Activated B cell treated with CpG ODN at 0.5 μM for 24 hours (primary cell): Measurements from ENCODE around the gene SLC24A4. TPM values are rescaled to one million over a fixed set of nuclear protein-coding genes. Genes with fewer than 3 reads are reported as not detected.

ENCODE experiments used
- ATAC-seq: fragments of 200-7000 bp; cut with Tn5 transposase; one replicate; pipeline ENCODE4 v1.10.0; 2021; ENCODE audit warnings: low read depth, mild to moderate bottlenecking, moderate library complexity
- CTCF ChIA-PET: fragments of 350-600 bp; sonication (Branson Sonifier 250); formaldehyde crosslinking; loops from one replicate; lab custom pipeline; 2021; ENCODE audit warnings: antibody characterized with exemption; lab: Charles Lee
- POLR2A ChIA-PET: fragments of 350-600 bp; sonication (Branson Sonifier 250); formaldehyde crosslinking; loops from one replicate; lab custom pipeline; 2021; ENCODE audit warnings: antibody characterized with exemption; lab: Charles Lee
- DNase-seq: peaks from one replicate; pipeline ENCODE4 v3.0.0; 2022
- H3K27ac Mint-ChIP-seq: one replicate; pipeline ENCODE4 v1.8.0; 2020; ENCODE audit warnings: mixed read lengths
- H3K27me3 Mint-ChIP-seq: one replicate; pipeline ENCODE4 v1.8.0; 2021; ENCODE audit warnings: mixed read lengths
- H3K36me3 Mint-ChIP-seq: one replicate; pipeline ENCODE4 v1.8.0; 2021; ENCODE audit warnings: low read depth, mixed read lengths
- H3K4me1 Mint-ChIP-seq: one replicate; pipeline ENCODE4 v1.8.0; 2021; ENCODE audit warnings: mixed read lengths
- H3K4me3 Mint-ChIP-seq: one replicate; pipeline ENCODE4 v1.8.0; 2020; ENCODE audit warnings: mild to moderate bottlenecking, mixed read lengths
- H3K9me3 Mint-ChIP-seq: one replicate; pipeline ENCODE4 v1.8.0; 2020; ENCODE audit warnings: mixed read lengths
- CTCF ChIP-seq: fragments of 200-600 bp; IDR thresholded peaks from one replicate; pipeline ENCODE4 v1.8.0; 2022; ENCODE audit warnings: antibody characterized with exemption, mild to moderate bottlenecking
- intact Hi-C: fragments of 100-400 bp; cut with micrococcal nuclease; formaldehyde crosslinking; loops from one replicate; pipeline ENCODE4 v1.15.1; 2024
- total RNA-seq: library from RNA; stranded (reverse); gene quantifications from 2 replicates; pipeline ENCODE4 v1.2.3, GENCODE V29; 2022

SLC24A4 gene
- total RNA-seq, 1 donor from 2014 or later = 0.09 TPM

GRCh38 chr14:92440345-92441003, 117.5 kb downstream of the SLC24A4 start:
- Mint-ChIP-seq H3K4me3 (no peak overlapping the region), H3K36me3 (no peaks in the 10 kb centered on the region), H3K4me1 (peaks cover 44% of the 10 kb centered on the region), H3K9me3 (peaks cover 3% of the 10 kb centered on the region), H3K27me3 (no peaks in the 10 kb centered on the region), H3K27ac (peak overlapping the region; percentile 21)
- CTCF ChIA-PET = interaction anchor here (0.9 kb wide), 1 partner anchor 334 kb away, joined by 3 read pairs; the partner anchor contains the start of gene ATXN3
- POLR2A ChIA-PET = interaction anchor here (0.5 to 0.9 kb wide), 2 partner anchors 16 to 40 kb away, joined by 5 read pairs; no protein-coding TSS in a partner anchor
- DNase-seq (no peak), ATAC-seq (no peak)
- no peak for TF ChIP-seq CTCF
- intact Hi-C loops = no loop called here

- H3K36me3 Mint-ChIP-seq = no peaks in the 10 kb centered on the region
- no peak overlapping the region for H3K4me3 Mint-ChIP-seq
- intact Hi-C loops = no loop called here
- ATAC-seq = no peak
- H3K27ac Mint-ChIP-seq = peak overlapping the region; percentile 26
- ChIA-PET CTCF (no interaction called here), POLR2A (no interaction called here)
- peaks cover 44% of the 10 kb centered on the region for H3K4me1 Mint-ChIP-seq
- TF ChIP-seq CTCF = no peak
- peaks cover 3% of the 10 kb centered on the region for H3K9me3 Mint-ChIP-seq
- no peaks in the 10 kb centered on the region for H3K27me3 Mint-ChIP-seq
- DNase-seq = no peak
Observed at GRCh38 chr14:92441751-92442504, 119.0 kb downstream of the SLC24A4 start.

GRCh38 chr14:92443167-92443566, 120.2 kb downstream of the SLC24A4 start:
- TF ChIP-seq CTCF = no peak
- intact Hi-C loops = no loop called here
- H3K27me3 Mint-ChIP-seq = no peaks in the 10 kb centered on the region
- ATAC-seq (no peak), DNase-seq (no peak)
- H3K4me3 Mint-ChIP-seq = no peak overlapping the region
- no peaks in the 10 kb centered on the region for H3K36me3 Mint-ChIP-seq
- H3K9me3 Mint-ChIP-seq = no peaks in the 10 kb centered on the region
- H3K4me1 Mint-ChIP-seq = peaks cover 39% of the 10 kb centered on the region
- ChIA-PET POLR2A (no interaction called here), CTCF (no interaction called here)
- no peak overlapping the region for H3K27ac Mint-ChIP-seq

- ATAC-seq (no peak), DNase-seq (no peak)
- H3K27ac Mint-ChIP-seq = no peak overlapping the region
- peaks cover 39% of the 10 kb centered on the region for H3K4me1 Mint-ChIP-seq
- CTCF ChIA-PET = no interaction called here
- H3K36me3 Mint-ChIP-seq = no peaks in the 10 kb centered on the region
- TF ChIP-seq CTCF = no peak
- POLR2A ChIA-PET = no interaction called here
- no peaks in the 10 kb centered on the region for H3K9me3 Mint-ChIP-seq
- intact Hi-C loops = no loop called here
- H3K27me3 Mint-ChIP-seq = no peaks in the 10 kb centered on the region
- H3K4me3 Mint-ChIP-seq = no peak overlapping the region
Observed at GRCh38 chr14:92443741-92444140, 120.8 kb downstream of the SLC24A4 start.

GRCh38 chr14:92446771-92447170, 123.8 kb downstream of the SLC24A4 start:
- intact Hi-C loops = no loop called here
- Mint-ChIP-seq H3K36me3 (no peaks in the 10 kb centered on the region), H3K4me3 (no peak overlapping the region), H3K27me3 (no peaks in the 10 kb centered on the region), H3K27ac (no peak overlapping the region), H3K9me3 (no peaks in the 10 kb centered on the region), H3K4me1 (peaks cover 15% of the 10 kb centered on the region)
- no peak for DNase-seq
- CTCF ChIA-PET = no interaction called here
- POLR2A ChIA-PET = no interaction called here
- no peak for TF ChIP-seq CTCF
- ATAC-seq = no peak
